LNCaP clone FGC (cell line): ENCODE results near the gene MYL12B.
"Not testable (repeated sequence)": the region's sequence is repeated elsewhere in the genome, so short reads cannot be mapped to it uniquely, and the experiment has no call there.

Experiments used
- DNase-seq: peaks from one replicate; pipeline ENCODE4 v3.0.0-alpha.2; 2011; ENCODE audit warnings: low read depth
- H3K4me3 ChIP-seq: 2 replicates; pipeline ENCODE4 v1.5.1; 2011; ENCODE audit warnings: mild to moderate bottlenecking, low read depth, low read length, control low read depth
- CTCF ChIP-seq: IDR thresholded peaks from 2 replicates; pipeline ENCODE4 v1.5.1; 2012; ENCODE audit warnings: mild to moderate bottlenecking; ENCODE audit not compliant: control insufficient read depth, insufficient read depth; ENCODE audit errors: extremely low read depth

Gene MYL12B

GRCh38 chr18:3218819-3219218, 43.1 kb upstream of the MYL12B start:
- no peak for DNase-seq
- no peak overlapping the region for H3K4me3 ChIP-seq

GRCh38 chr18:3219241-3219630, 42.7 kb upstream of the MYL12B start:
- no peak for DNase-seq
- no peak for TF ChIP-seq CTCF
- H3K4me3 ChIP-seq: no peak overlapping the region

More at GRCh38 chr18:3218819-3219218, 43.1 kb upstream of the MYL12B start:
- no peak for TF ChIP-seq CTCF

- no peak for TF ChIP-seq CTCF
- no peak for DNase-seq
- H3K4me3 ChIP-seq: no peak within 1 kb of the TSS
These were observed 42.1 kb upstream of the MYL12B start, which contains the start of gene MYOM1 for GRCh38 chr18:3219631-3220335. Gene MYOM1, minus strand, starts transcription at chr18:3219968. Its CDS starts 4,745 bp downstream, at chr18:3215223.

- not testable (repeated sequence) for DNase-seq, H3K4me3 ChIP-seq
These were observed 41.1 kb upstream of the MYL12B start for GRCh38 chr18:3220868-3221267.

- no peak overlapping the region for H3K4me3 ChIP-seq
- no peak for DNase-seq
- TF ChIP-seq CTCF: no peak
These were observed 40.4 kb upstream of the MYL12B start for GRCh38 chr18:3221496-3221895.

GRCh38 chr18:3223356-3223755, 38.6 kb upstream of the MYL12B start:
- DNase-seq: no peak
- no peak for TF ChIP-seq CTCF
- no peak overlapping the region for H3K4me3 ChIP-seq

GRCh38 chr18:3224223-3224622, 37.7 kb upstream of the MYL12B start:
- H3K4me3 ChIP-seq: no peak overlapping the region
- no peak for TF ChIP-seq CTCF
- DNase-seq: no peak
